Stomach smooth muscle (tissue), 2 donors: Measurements from ENCODE around the gene COX5A.
A peak's percentile ranks its signal among the peaks of the same experiment; 100 is the strongest.
"Not testable (repeated sequence)": the region's sequence is repeated elsewhere in the genome, so short reads cannot be mapped to it uniquely, and the experiment has no call there.

Source experiments
- H3K27ac ChIP-seq: one replicate; pipeline ENCODE4 v1.7.0; 2013; ENCODE audit warnings: mild to moderate bottlenecking, low read length, inconsistent platforms
- H3K27me3 ChIP-seq, 2 donors: one replicate each; pipeline ENCODE4 v1.7.0; 2013; ENCODE audit warnings: low read length in 2 of 2; ENCODE audit not compliant: insufficient read depth in 2 of 2, control insufficient read depth in 1 of 2
- H3K36me3 ChIP-seq, 2 donors: one replicate each; pipeline ENCODE4 v1.7.0; 2013; ENCODE audit warnings: low read length in 2 of 2; ENCODE audit not compliant: control insufficient read depth in 2 of 2, insufficient read depth in 2 of 2
- H3K4me1 ChIP-seq: one replicate; pipeline ENCODE4 v1.7.0; 2013; ENCODE audit warnings: low read length; ENCODE audit not compliant: control insufficient read depth, insufficient read depth
- H3K4me3 ChIP-seq, 2 donors: one replicate each; pipeline ENCODE4 v1.7.0; 2013; ENCODE audit warnings: low read length in 2 of 2
- H3K9ac ChIP-seq, 2 donors: one replicate each; pipeline ENCODE4 v1.7.0; 2013; ENCODE audit warnings: low read length in 2 of 2, mild to moderate bottlenecking in 1 of 2
- H3K9me3 ChIP-seq, 2 donors: one replicate each; pipeline ENCODE4 v1.7.0; 2013; ENCODE audit warnings: low read length in 2 of 2; ENCODE audit not compliant: control insufficient read depth in 2 of 2
- donor health status: healthy.
- donor health status: Pancreatic carcinoma.

Gene COX5A

GRCh38 chr15:74920456-74920855 is 17.4 kb downstream of the COX5A start:
- no peak overlapping the region for H3K4me3 ChIP-seq
- H3K9ac ChIP-seq = no peak overlapping the region
- no peaks in the 10 kb centered on the region for H3K4me1 ChIP-seq
- no peak overlapping the region for H3K27ac ChIP-seq
- no peaks in the 10 kb centered on the region for H3K9me3 ChIP-seq
- no peaks in the 10 kb centered on the region for H3K27me3 ChIP-seq
- peaks cover 36 to 44% of the 10 kb centered on the region in 2 donors for H3K36me3 ChIP-seq

GRCh38 chr15:74917676-74918075 is 20.2 kb downstream of the COX5A start:
- no peak overlapping the region for H3K9ac ChIP-seq
- no peaks in the 10 kb centered on the region for H3K9me3 ChIP-seq
- H3K4me3 ChIP-seq = no peak overlapping the region
- H3K4me1 ChIP-seq = no peaks in the 10 kb centered on the region
- no peaks in the 10 kb centered on the region for H3K27me3 ChIP-seq
- H3K36me3 ChIP-seq = peaks cover 31 to 38% of the 10 kb centered on the region in 2 donors
- H3K27ac ChIP-seq = no peak overlapping the region

DNA sequence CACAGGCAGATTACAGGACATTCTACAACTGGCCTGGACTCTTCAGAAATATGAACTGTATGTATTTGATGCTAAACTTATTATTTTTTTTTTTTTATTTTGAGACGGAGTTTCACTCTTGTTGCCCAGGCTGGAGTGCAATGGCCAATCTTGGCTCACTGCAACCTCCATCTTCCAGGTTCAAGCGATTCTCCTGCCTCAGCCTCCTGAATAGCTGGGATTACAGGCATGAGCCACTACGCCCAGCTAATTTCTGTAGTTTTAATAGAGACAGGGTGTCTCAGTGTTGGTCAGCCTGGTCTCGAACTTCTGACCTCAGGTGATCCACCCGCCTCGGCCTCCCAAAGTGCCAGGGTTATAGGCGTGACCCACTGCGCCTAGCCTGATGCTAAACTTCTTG is 24.1 kb downstream of the COX5A start:
- H3K4me3 ChIP-seq, H3K9me3 ChIP-seq, H3K9ac ChIP-seq, H3K27me3 ChIP-seq, H3K4me1 ChIP-seq, H3K27ac ChIP-seq: not testable (repeated sequence)
- H3K36me3 ChIP-seq = peaks cover 15 to 25% of the 10 kb centered on the region in 2 donors

DNA sequence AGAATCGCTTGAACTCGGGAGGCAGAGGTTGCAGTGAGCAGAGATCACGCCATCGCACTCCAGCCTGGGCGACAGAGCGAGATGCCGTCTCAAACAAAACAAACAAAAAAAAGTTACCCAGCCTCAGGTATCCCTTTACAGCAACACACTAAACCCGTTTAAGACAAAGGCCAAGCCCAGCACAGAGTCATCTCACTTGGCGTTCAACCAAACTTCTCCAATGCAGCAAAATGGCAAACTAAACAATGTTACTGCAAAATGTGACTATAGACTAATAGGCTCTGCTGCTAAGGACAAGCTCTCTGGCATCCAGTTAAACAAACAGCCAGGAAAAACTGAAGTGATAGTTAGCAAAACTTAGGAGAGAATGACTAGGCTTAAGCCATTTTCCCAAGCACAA is 24.8 kb downstream of the COX5A start:
- H3K4me1 ChIP-seq = no peaks in the 10 kb centered on the region
- H3K36me3 ChIP-seq = peaks cover 13 to 18% of the 10 kb centered on the region in 2 donors
- no peak overlapping the region for H3K27ac ChIP-seq
- no peaks in the 10 kb centered on the region for H3K27me3 ChIP-seq
- no peak overlapping the region for H3K4me3 ChIP-seq
- no peak overlapping the region for H3K9ac ChIP-seq
- H3K9me3 ChIP-seq = no peaks in the 10 kb centered on the region

- H3K27ac ChIP-seq = no peak overlapping the region
- H3K36me3 ChIP-seq = peaks cover 17 to 23% of the 10 kb centered on the region in 2 donors
- peaks cover 17% of the 10 kb centered on the region for H3K4me1 ChIP-seq
Measured at GRCh38 chr15:74908635-74909034, 29.2 kb downstream of the COX5A start.

DNA sequence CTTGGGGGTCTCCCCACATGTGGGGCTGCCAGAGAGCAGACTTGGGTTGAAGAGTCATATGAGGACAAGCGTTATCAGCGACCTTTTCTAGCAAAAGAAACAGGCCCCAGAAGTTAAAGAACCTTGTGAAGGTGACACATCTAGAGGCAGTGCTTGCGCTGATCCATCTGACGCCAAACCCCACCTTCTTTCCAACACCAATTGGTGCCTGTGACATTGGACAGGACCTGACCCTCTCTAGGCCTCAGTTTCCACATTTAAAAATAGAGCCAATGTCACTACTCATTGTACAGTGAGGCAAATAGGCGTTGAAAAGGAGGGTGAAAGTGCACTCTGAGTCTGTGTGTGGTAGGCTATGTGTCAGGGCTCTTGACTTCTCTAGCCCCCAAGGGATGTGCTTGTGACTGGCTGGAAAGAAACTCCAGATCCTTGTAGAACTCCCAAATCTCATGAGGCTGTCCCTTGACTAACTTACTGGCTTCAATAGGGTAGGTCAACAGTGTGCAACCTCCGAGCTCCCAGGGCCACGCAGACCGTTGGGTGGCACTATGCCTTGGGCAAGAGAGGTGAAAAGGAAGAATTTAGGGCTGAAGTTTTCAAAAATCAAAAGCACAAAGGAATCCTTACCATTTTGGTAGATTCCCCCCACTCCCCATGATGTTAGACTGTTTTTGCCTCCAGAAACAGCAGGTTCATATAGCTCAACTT is 30.6 kb downstream of the COX5A start:
- H3K27ac ChIP-seq = peak overlapping the region; percentile 92
- peaks cover 25 to 28% of the 10 kb centered on the region in 2 donors for H3K36me3 ChIP-seq
- no peaks in the 10 kb centered on the region for H3K9me3 ChIP-seq

More at GRCh38 chr15:74908635-74909034, 29.2 kb downstream of the COX5A start:
- H3K4me3 ChIP-seq = no peak overlapping the region
- no peak overlapping the region for H3K9ac ChIP-seq
- no peaks in the 10 kb centered on the region for H3K9me3 ChIP-seq
- H3K27me3 ChIP-seq = no peaks in the 10 kb centered on the region

DNA sequence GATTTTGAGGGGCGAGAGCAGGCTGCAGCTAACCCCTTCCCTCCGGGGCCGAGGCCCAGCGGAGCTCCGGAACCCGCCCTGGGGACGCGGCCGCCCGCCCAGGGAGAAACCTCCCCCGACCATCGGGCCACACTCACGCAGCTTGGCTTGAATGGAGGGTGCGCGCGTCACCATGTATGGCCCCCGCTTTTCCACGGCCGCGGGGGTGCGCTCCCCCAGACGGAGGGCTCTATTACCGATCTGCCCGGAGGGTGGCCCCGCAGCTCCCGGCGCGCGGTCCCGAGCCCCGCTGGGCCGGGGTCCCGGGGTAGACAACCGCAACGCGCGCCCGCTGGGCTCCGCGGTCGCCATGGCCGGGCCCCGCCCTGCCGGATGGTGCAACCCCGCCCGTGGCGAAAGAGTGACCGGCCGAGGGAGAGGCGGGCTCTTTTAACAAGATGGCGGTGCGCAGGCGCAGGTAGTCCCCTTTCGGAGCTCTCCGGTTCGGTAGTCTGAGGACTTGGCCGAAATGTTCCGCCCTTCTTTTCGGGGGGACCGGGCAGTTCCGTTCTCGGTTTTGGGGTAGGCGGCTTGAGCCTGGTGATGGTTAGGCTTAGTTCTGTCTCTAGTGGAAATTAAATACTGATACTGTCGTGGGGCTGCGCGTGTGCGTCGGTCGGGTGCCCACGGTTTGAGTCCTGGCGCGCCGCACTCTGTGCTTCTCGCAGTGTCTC is 31.3 kb downstream of the COX5A start, which contains the start of gene FAM219B:
Gene FAM219B, minus strand, starts transcription at position 402 of the 713 bp plus-strand sequence. Its CDS starts 51 bp downstream, at position 351.
- Histone ChIP-seq H3K4me3 (peak within 1 kb of the TSS; percentile 93 to 99), H3K4me1 (peaks cover 19% of the 10 kb centered on the region), H3K9me3 (no peaks in the 10 kb centered on the region), H3K9ac (peak within 1 kb of the TSS; percentile 96 to 99), H3K27me3 (no peaks in the 10 kb centered on the region), H3K36me3 (peaks cover 30% of the 10 kb centered on the region in 2 donors), H3K27ac (peak within 1 kb of the TSS; percentile 92)

More for the DNA sequence above, 30.6 kb downstream of the COX5A start:
- Histone ChIP-seq H3K27me3 (no peaks in the 10 kb centered on the region), H3K4me1 (peaks cover 17% of the 10 kb centered on the region), H3K4me3 (peak overlapping the region; percentile 93 to 99), H3K9ac (peak overlapping the region; percentile 96 to 99)

DNA sequence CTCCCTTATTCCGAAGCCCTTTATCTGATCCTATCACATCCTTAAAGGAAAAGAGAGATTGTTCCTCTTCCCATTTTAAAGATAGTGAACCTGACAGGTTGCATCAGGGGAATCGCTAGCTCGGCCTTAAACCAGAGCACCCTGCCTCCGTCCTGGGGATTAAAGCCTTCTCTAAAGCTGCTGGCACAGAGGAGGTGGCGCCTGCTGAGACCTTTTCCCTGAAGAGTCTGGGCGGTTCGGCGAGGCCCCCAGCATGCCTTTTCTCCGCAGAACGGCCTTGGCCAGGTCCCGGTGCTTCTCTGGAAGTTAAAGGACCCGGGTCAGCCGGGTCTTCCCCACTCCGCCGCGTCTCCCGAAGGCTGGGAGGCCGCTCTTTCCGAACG is 31.8 kb downstream of the COX5A start:
- H3K36me3 ChIP-seq = peaks cover 31 to 32% of the 10 kb centered on the region in 2 donors
- H3K27me3 ChIP-seq = no peaks in the 10 kb centered on the region
- no peaks in the 10 kb centered on the region for H3K9me3 ChIP-seq
- peak overlapping the region; percentile 96 to 99 for H3K9ac ChIP-seq
- peaks cover 25% of the 10 kb centered on the region for H3K4me1 ChIP-seq
- peak overlapping the region; percentile 93 to 99 for H3K4me3 ChIP-seq
- peak overlapping the region; percentile 92 for H3K27ac ChIP-seq

DNA sequence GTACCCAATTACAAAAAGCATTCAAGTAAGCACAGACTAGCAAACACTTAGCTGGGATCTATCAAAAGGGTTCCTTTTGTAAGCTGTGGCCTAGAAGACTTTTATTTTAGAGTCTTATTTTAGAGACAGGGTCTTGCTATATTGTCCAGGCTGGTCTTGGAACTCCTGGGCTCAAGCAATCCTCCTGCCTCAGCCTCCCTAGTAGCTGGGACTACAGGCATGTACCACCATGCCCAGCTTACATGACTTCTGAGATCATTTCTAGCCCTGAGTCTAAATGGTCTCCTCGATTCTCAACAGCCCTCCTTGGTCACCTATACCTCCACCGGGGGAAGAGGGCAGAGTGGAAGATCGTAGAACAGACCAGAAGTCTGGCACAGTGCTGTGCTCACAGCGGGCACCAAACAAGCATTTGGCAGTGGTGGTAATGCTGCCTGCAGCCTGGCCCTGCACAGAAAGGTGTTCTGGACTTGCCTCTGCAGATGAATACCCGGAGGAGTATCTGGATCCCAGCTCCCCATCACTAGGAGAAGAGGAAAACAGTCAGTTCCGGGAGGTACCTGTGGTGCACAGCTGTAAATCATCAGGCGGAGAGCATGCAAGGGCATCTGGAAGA is 33.6 kb downstream of the COX5A start:
- no peak overlapping the region for H3K27ac ChIP-seq
- no peaks in the 10 kb centered on the region for H3K27me3 ChIP-seq
- no peak overlapping the region for H3K9ac ChIP-seq
- no peak overlapping the region for H3K4me3 ChIP-seq
- H3K9me3 ChIP-seq = no peaks in the 10 kb centered on the region
- H3K4me1 ChIP-seq = peaks cover 25% of the 10 kb centered on the region
- peaks cover 45 to 47% of the 10 kb centered on the region in 2 donors for H3K36me3 ChIP-seq

DNA sequence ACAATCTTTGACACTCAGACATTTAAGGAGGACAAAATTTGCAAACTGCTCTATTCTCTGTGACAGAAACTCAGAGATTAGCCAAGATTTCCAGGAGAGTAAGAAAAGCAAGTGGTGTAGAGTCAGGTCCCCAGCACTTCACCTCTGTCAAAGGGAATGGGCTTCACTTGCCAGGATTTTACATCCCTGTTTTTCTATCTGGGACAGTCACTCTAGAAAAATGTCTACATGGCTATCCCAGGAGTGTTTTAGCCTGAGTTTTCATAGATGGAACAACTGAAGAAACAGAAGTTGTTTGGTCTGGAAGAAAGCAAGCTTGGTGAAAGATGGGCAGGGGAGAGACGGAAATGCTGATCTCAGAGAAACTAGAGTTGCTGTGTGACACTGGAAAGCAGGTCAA is 34.2 kb downstream of the COX5A start:
- Histone ChIP-seq H3K9ac (no peak overlapping the region), H3K27me3 (no peaks in the 10 kb centered on the region), H3K4me3 (no peak overlapping the region), H3K9me3 (no peaks in the 10 kb centered on the region), H3K4me1 (peaks cover 25% of the 10 kb centered on the region), H3K36me3 (peaks cover 45 to 52% of the 10 kb centered on the region in 2 donors), H3K27ac (no peak overlapping the region)
